IMR-90 (cell line): ENCODE measurements around the gene DIPK1B. TPM values are rescaled to one million over a fixed set of nuclear protein-coding genes. Genes with fewer than 3 reads are reported as not detected.

Source experiments
- ATAC-seq: fragments of 200-7000 bp; cut with Tn5 transposase; 2 replicates; pipeline ENCODE4 v1.9.1; 2020; ENCODE audit warnings: low read depth, mild to moderate bottlenecking, moderate library complexity
- BruUV-seq: library from RNA; stranded (reverse); fragments of 400-500 nt; replicated peaks from 2 replicates; lab custom pipeline; 2021; lab: Mats Ljungman, UMichigan
- CTCF ChIA-PET: fragments of 300-600 bp; formaldehyde crosslinking; extraction: SDS; loops from one replicate; lab custom pipeline; 2021; ENCODE audit warnings: antibody characterized with exemption; lab: Yijun Ruan, JAX
- POLR2A ChIA-PET: fragments of 300-600 bp; sonication (Branson Sonifier 250); formaldehyde crosslinking; loops from one replicate; lab custom pipeline; 2022; ENCODE audit warnings: antibody characterized with exemption; ENCODE audit not compliant: unreplicated experiment; lab: Charles Lee
- DNase-seq: peaks from one replicate; pipeline ENCODE4 v3.0.0; 2013
- H2AFZ ChIP-seq: replicated peaks from 2 replicates; pipeline ENCODE3; 2013; ENCODE audit warnings: low read length, mild to moderate bottlenecking; ENCODE audit not compliant: poor library complexity
- H2AK5ac ChIP-seq: 2 replicates; pipeline ENCODE4 v1.6.1; 2013; ENCODE audit warnings: low read depth, low read length, inconsistent platforms
- H2AK9ac ChIP-seq: replicated peaks from 2 replicates; pipeline ENCODE3; 2013; ENCODE audit warnings: mild to moderate bottlenecking, low read depth, low read length, moderate library complexity; ENCODE audit not compliant: poor library complexity
- H2BK120ac ChIP-seq: 2 replicates; pipeline ENCODE4 v1.6.1; 2013; ENCODE audit warnings: low read depth, low read length, inconsistent platforms
- H2BK15ac ChIP-seq: 3 replicates; pipeline ENCODE4 v1.6.1; 2013; ENCODE audit warnings: low read depth, low read length, inconsistent platforms
- H2BK20ac ChIP-seq: 2 replicates; pipeline ENCODE4 v1.6.1; 2013; ENCODE audit warnings: low read depth, mild to moderate bottlenecking, inconsistent platforms, low read length, moderate library complexity
- H2BK5ac ChIP-seq: 2 replicates; pipeline ENCODE4 v1.6.1; 2013; ENCODE audit warnings: mild to moderate bottlenecking, low read depth, low read length, inconsistent platforms; ENCODE audit not compliant: poor library complexity, severe bottlenecking
- H3K14ac ChIP-seq: replicated peaks from 2 replicates; pipeline ENCODE4 v1.6.1; 2013; ENCODE audit warnings: low read depth, low read length, inconsistent platforms
- H3K18ac ChIP-seq: 2 replicates; pipeline ENCODE4 v1.6.1; 2013; ENCODE audit warnings: low read depth, low read length, control low read depth
- H3K23ac ChIP-seq: 2 replicates; pipeline ENCODE4 v1.6.1; 2013; ENCODE audit warnings: low read depth, low read length, inconsistent platforms
- H3K27ac ChIP-seq: 2 replicates; pipeline ENCODE4 v1.5.1; 2013; ENCODE audit warnings: mild to moderate bottlenecking, control low read depth, low read length; ENCODE audit not compliant: insufficient read depth
- H3K27me3 ChIP-seq: 2 replicates; pipeline ENCODE4 v1.6.1; 2013; ENCODE audit warnings: low read length; ENCODE audit not compliant: control insufficient read depth, insufficient read depth
- H3K36me3 ChIP-seq: 2 replicates; pipeline ENCODE4 v1.6.1; 2013; ENCODE audit warnings: low read length, mixed read lengths; ENCODE audit not compliant: control insufficient read depth, insufficient read depth
- H3K4ac ChIP-seq: 2 replicates; pipeline ENCODE4 v1.6.1; 2013; ENCODE audit warnings: low read depth, low read length, inconsistent platforms
- H3K4me1 ChIP-seq: 2 replicates; pipeline ENCODE4 v1.6.1; 2013; ENCODE audit warnings: low read length, mixed read lengths; ENCODE audit not compliant: control insufficient read depth, insufficient read depth
- H3K4me2 ChIP-seq: 2 replicates; pipeline ENCODE4 v1.6.1; 2013; ENCODE audit warnings: low read depth, mild to moderate bottlenecking, control low read depth, low read length, moderate library complexity
- H3K4me3 ChIP-seq: 2 replicates; pipeline ENCODE4 v1.5.1; 2013; ENCODE audit warnings: low read depth, mild to moderate bottlenecking, control low read depth, low read length, moderate library complexity; ENCODE audit not compliant: insufficient read depth
- H3K56ac ChIP-seq: 2 replicates; pipeline ENCODE4 v1.6.1; 2013; ENCODE audit warnings: low read length, inconsistent platforms; ENCODE audit not compliant: insufficient read depth; ENCODE audit errors: extremely low read depth
- H3K79me1 ChIP-seq, 2 experiments: 2 replicates each; pipeline ENCODE4 v1.6.1; 2013; ENCODE audit warnings: low read length in 2 of 2, inconsistent platforms in 1 of 2, low read depth in 1 of 2
- H3K9ac ChIP-seq: 2 replicates; pipeline ENCODE4 v1.6.1; 2013; ENCODE audit warnings: low read depth, low read length, control low read depth
- H3K9me1 ChIP-seq: 2 replicates; pipeline ENCODE4 v1.6.1; 2013; ENCODE audit warnings: low read length, inconsistent platforms; ENCODE audit not compliant: insufficient read depth
- H3K9me3 ChIP-seq: 2 replicates; pipeline ENCODE4 v1.6.1; 2013; ENCODE audit warnings: low read length; ENCODE audit not compliant: control insufficient read depth, insufficient read depth
- H4K20me1 ChIP-seq: 2 replicates; pipeline ENCODE4 v1.6.1; 2013; ENCODE audit warnings: low read length, inconsistent platforms; ENCODE audit not compliant: insufficient read depth
- H4K5ac ChIP-seq: 2 replicates; pipeline ENCODE4 v1.6.1; 2013; ENCODE audit warnings: mild to moderate bottlenecking, low read depth, low read length, control low read depth
- H4K8ac ChIP-seq, 2 experiments: 2 replicates each; pipeline ENCODE4 v1.6.1; 2013; ENCODE audit warnings: low read depth in 2 of 2, low read length in 2 of 2, control low read depth in 1 of 2, inconsistent platforms in 1 of 2
- H4K91ac ChIP-seq: 2 replicates; pipeline ENCODE4 v1.6.1; 2013; ENCODE audit warnings: low read depth, low read length, inconsistent platforms; ENCODE audit not compliant: insufficient read depth
- BHLHE40 ChIP-seq: fragments of 150-350 bp; IDR thresholded peaks from 2 replicates; pipeline ENCODE4 v1.6.1; 2016; ENCODE audit warnings: mild to moderate bottlenecking, low read depth, low read length
- CEBPB ChIP-seq: IDR thresholded peaks from 2 replicates; pipeline ENCODE4 v1.6.1; 2012; ENCODE audit warnings: low read depth, low read length, improper control_type of control experiment
- CHD1 ChIP-seq: IDR thresholded peaks from 2 replicates; pipeline ENCODE4 v1.6.1; 2012; ENCODE audit warnings: low read depth, low read length, improper control_type of control experiment
- ELK1 ChIP-seq: fragments of 150-350 bp; IDR thresholded peaks from 2 replicates; pipeline ENCODE4 v1.6.1; 2016; ENCODE audit warnings: low read depth, mild to moderate bottlenecking, low read length, moderate library complexity, borderline replicate concordance
- FOS ChIP-seq: fragments of 150-350 bp; IDR thresholded peaks from 2 replicates; pipeline ENCODE4 v1.6.1; 2016; ENCODE audit warnings: low read depth, low read length
- MAFK ChIP-seq: IDR thresholded peaks from 2 replicates; pipeline ENCODE4 v1.6.1; 2012; ENCODE audit warnings: low read depth, low read length, improper control_type of control experiment
- MAZ ChIP-seq: IDR thresholded peaks from 2 replicates; pipeline ENCODE4 v1.6.1; 2012; ENCODE audit warnings: low read depth, mild to moderate bottlenecking, low read length, improper control_type of control experiment, moderate library complexity, borderline replicate concordance
- MXI1 ChIP-seq: IDR thresholded peaks from 2 replicates; pipeline ENCODE4 v1.6.1; 2012; ENCODE audit warnings: low read depth, mild to moderate bottlenecking, low read length, moderate library complexity, borderline replicate concordance
- NFE2L2 ChIP-seq: fragments of 150-350 bp; IDR thresholded peaks from 2 replicates; pipeline ENCODE4 v1.6.1; 2016; ENCODE audit warnings: low read depth, mild to moderate bottlenecking, low read length
- POLR2A ChIP-seq: IDR thresholded peaks from 2 replicates; pipeline ENCODE4 v1.6.1; 2012; ENCODE audit warnings: mild to moderate bottlenecking, low read depth, low read length
- RAD21 ChIP-seq: IDR thresholded peaks from 2 replicates; pipeline ENCODE4 v1.6.1; 2012; ENCODE audit warnings: low read length, improper control_type of control experiment
- RCOR1 ChIP-seq: IDR thresholded peaks from 2 replicates; pipeline ENCODE4 v1.6.1; 2012; ENCODE audit warnings: mild to moderate bottlenecking, low read length, improper control_type of control experiment; ENCODE audit not compliant: insufficient replicate concordance
- RFX5 ChIP-seq: IDR thresholded peaks from 2 replicates; pipeline ENCODE4 v1.8.0; 2012; ENCODE audit warnings: low read depth, mild to moderate bottlenecking, low read length, moderate library complexity
- SMC3 ChIP-seq: fragments of 150-350 bp; IDR thresholded peaks from 2 replicates; pipeline ENCODE4 v1.6.1; 2016; ENCODE audit warnings: low read depth, mild to moderate bottlenecking, antibody characterized with exemption, low read length, moderate library complexity
- USF2 ChIP-seq: fragments of 150-350 bp; IDR thresholded peaks from 2 replicates; pipeline ENCODE4 v1.6.1; 2017; ENCODE audit warnings: mild to moderate bottlenecking, antibody characterized with exemption, low read length, low read depth
- WGBS, 2 experiments: methylation state at CpG; one replicate each; pipeline versions ENCODE4 v1.1.5 to v1.1.7; 2013; ENCODE audit warnings: missing lambda C conversion rate in 2 of 2; ENCODE audit not compliant: insufficient read length in 1 of 2; ENCODE audit errors: extremely low coverage in 2 of 2; 5-methylcytosine and 5-hydroxymethylcytosine counted together
- dilution Hi-C: fragments of 300-500 bp; cut with HindIII; formaldehyde crosslinking; loops from one replicate; pipeline ENCODE4 v1.14.3; 2018; ENCODE audit warnings: low sequenced_read_pairs; ENCODE audit not compliant: unreplicated experiment
- in situ Hi-C: fragments of 300-500 bp; cut with MboI; formaldehyde crosslinking; loops from 3 replicates; pipeline ENCODE4 v1.14.3; 2019; ENCODE audit warnings: low sequenced_read_pairs, inconsistent platforms, mixed read lengths
- intact Hi-C: fragments of 100-400 bp; cut with micrococcal nuclease; formaldehyde crosslinking; loops from 2 replicates; pipeline ENCODE4 v1.10.0; 2022
- polyA plus RNA-seq, 3 experiments: library from polyadenylated mRNA; depleted of rRNA; stranded (reverse); fragments of >200 nt; gene quantifications; 2 replicates each; pipeline ENCODE4 v1.2.3, GENCODE V29; 2012; ENCODE audit warnings: low replicate concordance in 1 of 3
- total RNA-seq: library from RNA; depleted of rRNA; stranded (reverse); fragments of >200 nt; gene quantifications from 2 replicates; pipeline ENCODE4 v1.2.3, GENCODE V29; 2012

DIPK1B gene
- total and polyA plus RNA-seq, 2 of the 4 experiments (the other 2 are of a cell fraction): 3.4 to 7.1 TPM

DNA sequence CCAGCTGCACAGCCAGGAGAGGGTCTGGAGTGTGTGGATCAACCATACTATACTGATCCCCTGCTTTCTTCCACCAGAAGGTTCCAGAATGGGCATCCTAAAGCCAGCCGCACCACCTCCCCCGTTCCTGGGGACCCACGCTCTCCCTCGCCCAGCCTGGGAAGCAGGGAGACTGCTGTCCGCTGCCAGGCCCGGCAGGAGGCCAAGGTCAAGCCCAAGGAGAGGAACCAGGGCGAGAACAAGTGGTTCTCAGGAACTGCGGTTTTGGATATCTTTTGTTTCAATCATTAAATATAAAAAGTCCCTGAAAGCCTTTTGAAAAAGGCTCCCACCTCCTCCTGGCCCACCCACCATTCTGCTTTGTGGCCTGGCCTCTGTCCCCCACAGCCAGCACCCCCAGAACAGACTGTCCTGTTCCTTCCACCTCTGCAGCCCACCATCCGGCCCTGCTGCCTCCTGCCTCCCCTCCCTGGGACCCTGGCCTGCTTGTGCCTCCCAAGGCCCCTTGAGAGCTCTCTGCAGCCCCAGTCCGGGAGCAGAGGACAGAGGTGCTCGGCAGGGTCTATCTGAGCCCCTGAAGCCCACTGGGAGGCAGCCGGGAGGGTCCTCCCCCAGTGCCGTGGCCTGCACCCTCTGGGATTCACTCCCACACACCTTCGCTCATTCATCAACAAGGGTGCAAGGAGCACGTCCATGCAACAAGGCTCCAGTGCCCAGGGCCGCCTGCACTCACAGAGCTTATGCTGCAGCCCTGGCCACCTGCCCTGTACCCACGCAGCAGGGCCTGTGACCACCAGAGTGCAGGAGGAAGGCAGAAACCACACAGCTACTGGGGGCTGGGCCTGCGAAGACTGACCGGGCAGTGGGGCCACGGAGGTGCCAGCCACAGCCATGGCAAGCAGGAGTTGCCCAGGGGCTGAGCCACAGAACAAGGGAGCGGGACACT, 36.6 kb downstream of the DIPK1B start:
- Histone ChIP-seq H3K9me1 (no peaks in the 10 kb centered on the region), H3K9me3 (peaks cover 4% of the 10 kb centered on the region), H3K4me2 (no peak overlapping the region), H3K27ac (no peak overlapping the region), H3K27me3 (peaks cover 22% of the 10 kb centered on the region), H3K4ac (no peak overlapping the region), H4K91ac (no peak overlapping the region), H4K8ac (no peak overlapping the region), H2BK20ac (no peak overlapping the region), H4K20me1 (no peaks in the 10 kb centered on the region), H3K56ac (no peak overlapping the region), H3K23ac (no peak overlapping the region), H3K14ac (no peak overlapping the region), H3K4me1 (no peaks in the 10 kb centered on the region), H2BK120ac (no peak overlapping the region), H3K79me1 (no peaks in the 10 kb centered on the region), H3K9ac (no peak overlapping the region), H2BK15ac (no peak overlapping the region), H3K36me3 (no peaks in the 10 kb centered on the region), H4K5ac (no peak overlapping the region), H2AK5ac (no peak overlapping the region), H2BK5ac (no peak overlapping the region), H2AFZ (no peak overlapping the region), H3K18ac (no peak overlapping the region), H2AK9ac (no peak overlapping the region), H3K4me3 (no peak overlapping the region)
- DNase-seq: no peak
- intact Hi-C loops: no loop called here
- no TSS peak for BruUV-seq
- POLR2A ChIA-PET: no interaction called here
- ATAC-seq: no peak
- dilution Hi-C loops: no loop called here
- in situ Hi-C loops: no loop called here
- CTCF ChIA-PET: no interaction called here
- 74% methylated on average over 6 of the region's 21 CpGs; no CpG with 5 or more reads in 1 of the 2 experiments for WGBS, 2 experiments
- no peak for TF ChIP-seq MXI1
- no peak for TF ChIP-seq FOS
- TF ChIP-seq RFX5: no peak
- TF ChIP-seq SMC3: no peak
- TF ChIP-seq CHD1: no peak
- no peak for TF ChIP-seq POLR2A
- no peak for TF ChIP-seq USF2
- TF ChIP-seq ELK1: no peak
- no peak for TF ChIP-seq RAD21
- TF ChIP-seq MAFK: no peak
- TF ChIP-seq NFE2L2: no peak
- no peak for TF ChIP-seq MAZ
- TF ChIP-seq RCOR1: no peak
- no peak for TF ChIP-seq CEBPB
- TF ChIP-seq BHLHE40: no peak
